SU-DHL-6 (cell line): ENCODE data around the gene RBCK1.

ENCODE experiments used
- CTCF ChIP-seq: fragments of 200-600 bp; sonication (generic); IDR thresholded peaks from one replicate; pipeline ENCODE4 v1.5.1; 2017; ENCODE audit warnings: antibody characterized with exemption, mild to moderate bottlenecking, low read length, moderate library complexity; ENCODE audit not compliant: insufficient read depth, poor library complexity, severe bottlenecking
- EZH2phosphoT487 ChIP-seq: fragments of 200-600 bp; sonication (generic), shearing (Covaris generic); conservative IDR thresholded peaks from 2 replicates; pipeline ENCODE4 v1.6.1; 2018; ENCODE audit warnings: mild to moderate bottlenecking, antibody characterized with exemption, low read length, moderate library complexity, mixed read lengths

DNA sequence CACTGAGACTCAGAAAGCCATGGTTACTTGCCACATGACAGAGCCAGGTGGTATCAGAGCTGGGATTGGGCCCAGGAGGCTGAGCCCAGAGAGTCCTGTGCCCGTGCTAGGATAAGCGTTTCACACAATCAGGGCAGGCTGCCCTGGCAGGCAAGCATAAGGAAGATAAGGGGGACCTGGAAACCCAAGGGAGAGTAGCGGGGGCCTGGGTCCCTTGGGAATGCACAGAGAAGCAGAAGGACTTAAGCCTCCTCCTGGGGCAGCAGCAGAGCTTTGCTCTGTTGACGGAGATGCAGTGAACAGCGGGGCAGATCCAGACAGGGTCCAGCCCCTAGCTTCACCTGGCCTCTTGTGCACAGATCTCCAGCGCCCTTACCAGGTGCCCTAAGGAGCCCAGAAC, 18.9 kb upstream of the RBCK1 start:
- TF ChIP-seq CTCF (no peak), EZH2phosphoT487 (no peak)
